Gastroesophageal sphincter (tissue), 4 donors: Measurements from ENCODE around the gene C19orf25. TPM values are rescaled to one million over a fixed set of nuclear protein-coding genes. Genes with fewer than 3 reads are reported as not detected.

Experiments
- ATAC-seq: fragments of 150-250 bp; one replicate; pipeline ENCODE4 v1.9.1; 2016; ENCODE audit warnings: mild to moderate bottlenecking, moderate library complexity
- H3K27ac ChIP-seq, 4 donors: fragments of 200-600 bp; sonication (generic) in 3 of 4; 1 replicate in 3 of 4; 2 replicates in 1 of 4; pipeline ENCODE4 v1.5.1; 2016 to 2019
- H3K27me3 ChIP-seq: fragments of 200-600 bp; sonication (generic); one replicate; pipeline ENCODE4 v1.5.1; 2019
- H3K36me3 ChIP-seq, 2 donors: fragments of 200-600 bp; sonication (generic); one replicate each; pipeline ENCODE4 v1.5.1; 2019; ENCODE audit warnings: control low read depth in 1 of 2
- H3K4me1 ChIP-seq, 3 donors: fragments of 200-600 bp; sonication (generic); 1 replicate in 2 of 3; 2 replicates in 1 of 3; pipeline ENCODE4 v1.5.1; 2016 to 2019; ENCODE audit warnings: control low read depth in 2 of 3
- H3K4me3 ChIP-seq, 2 donors: fragments of 200-600 bp; sonication (generic); one replicate each; pipeline ENCODE4 v1.5.1; 2019; ENCODE audit warnings: mild to moderate bottlenecking in 1 of 2, moderate library complexity in 1 of 2
- H3K9me3 ChIP-seq, 3 donors: fragments of 200-600 bp; sonication (generic); one replicate each; pipeline ENCODE4 v1.5.1; 2017 to 2019; ENCODE audit warnings: control low read depth in 2 of 3
- CTCF ChIP-seq, 4 experiments: fragments of 200-600 bp in 2 of 4; fragments of 450-650 bp in 2 of 4; sonication (generic) in 1 of 4; IDR thresholded peaks; one replicate each; pipeline ENCODE4 v1.5.1; 2017 to 2019; ENCODE audit warnings: antibody characterized with exemption in 4 of 4, mild to moderate bottlenecking in 2 of 4, moderate library complexity in 2 of 4
- EP300 ChIP-seq: sonication (generic); formaldehyde crosslinking; IDR thresholded peaks from one replicate; pipeline ENCODE4 v1.6.1; 2017; ENCODE audit warnings: antibody characterized with exemption, mild to moderate bottlenecking
- POLR2A ChIP-seq, 2 donors: fragments of 450-650 bp; IDR thresholded peaks; one replicate each; pipeline ENCODE4 v1.6.1; 2017; ENCODE audit warnings: antibody characterized with exemption in 2 of 2, mild to moderate bottlenecking in 2 of 2, moderate library complexity in 1 of 2
- POLR2AphosphoS5 ChIP-seq: sonication (generic); formaldehyde crosslinking; IDR thresholded peaks from one replicate; pipeline ENCODE4 v1.6.1; 2017; ENCODE audit warnings: antibody characterized with exemption
- WGBS, 2 donors: methylation state at CpG; one replicate each; pipeline ENCODE4 v1.1.5; 2018; ENCODE audit warnings: low coverage in 1 of 2; 5-methylcytosine and 5-hydroxymethylcytosine counted together
- total RNA-seq, 4 donors: library from RNA; depleted of rRNA; stranded (reverse); fragments of >200 nt; gene quantifications; one replicate each; pipeline ENCODE4 v1.1.0, GENCODE V29; 2016

The C19orf25 gene
- total RNA-seq, 4 donors from 2014 or later: 20.6 to 40.0 (median 28.2) TPM

GRCh38 chr19:1494115-1494815 lies 15.2 kb upstream of the C19orf25 start:
- H3K4me3 ChIP-seq: no peak overlapping the region
- no peaks in the 10 kb centered on the region for H3K36me3 ChIP-seq
- TF ChIP-seq POLR2AphosphoS5: no peak
- no peak for TF ChIP-seq EP300
- no peak for TF ChIP-seq CTCF (IDR thresholded peaks at IDR 0.05)
- TF ChIP-seq POLR2A (IDR thresholded peaks at IDR 0.05): no peak
- H3K27ac ChIP-seq: no peak overlapping the region
- 30 to 64% methylated on average over 9 of the region's 15 CpGs for WGBS, 2 donors
- no peak for ATAC-seq
- H3K4me1 ChIP-seq: peaks cover 0 to 21% (median 12%) of the 10 kb centered on the region in 3 donors
- H3K9me3 ChIP-seq: no peaks in the 10 kb centered on the region
- H3K27me3 ChIP-seq: peaks cover 53% of the 10 kb centered on the region

GRCh38 chr19:1492474-1493006 lies 13.5 kb upstream of the C19orf25 start:
- Histone ChIP-seq H3K36me3 (no peaks in the 10 kb centered on the region), H3K9me3 (no peaks in the 10 kb centered on the region), H3K27ac (no peak overlapping the region), H3K4me3 (no peak overlapping the region), H3K4me1 (peaks cover 0 to 23% (median 12%) of the 10 kb centered on the region in 3 donors), H3K27me3 (peaks cover 41% of the 10 kb centered on the region)
- no peak for ATAC-seq
- no peak for TF ChIP-seq CTCF (IDR thresholded peaks at IDR 0.05)
- TF ChIP-seq POLR2AphosphoS5: no peak
- TF ChIP-seq POLR2A (IDR thresholded peaks at IDR 0.05): no peak
- no peak for TF ChIP-seq EP300
- WGBS, 2 donors: 46 to 100% methylated on average over 1 to 2 of the region's 10 CpGs

GRCh38 chr19:1491849-1492170 lies 12.8 kb upstream of the C19orf25 start:
- H3K36me3 ChIP-seq: no peaks in the 10 kb centered on the region
- peaks cover 0 to 23% (median 12%) of the 10 kb centered on the region in 3 donors for H3K4me1 ChIP-seq
- H3K4me3 ChIP-seq: peak overlapping the region in 1 of 2 donors; percentile 57
- no peak for ATAC-seq
- H3K9me3 ChIP-seq: no peaks in the 10 kb centered on the region
- WGBS, 2 donors: 59 to 66% methylated on average over 4 to 8 of the region's 12 CpGs
- no peak overlapping the region for H3K27ac ChIP-seq
- no peak for TF ChIP-seq CTCF (IDR thresholded peaks at IDR 0.05)
- TF ChIP-seq POLR2AphosphoS5: no peak
- no peak for TF ChIP-seq POLR2A (IDR thresholded peaks at IDR 0.05)
- no peak for TF ChIP-seq EP300
- peaks cover 34% of the 10 kb centered on the region for H3K27me3 ChIP-seq

GRCh38 chr19:1491114-1491848 lies 12.3 kb upstream of the C19orf25 start, which contains the start of gene REEP6:
TSS of gene REEP6 (plus strand) at chr19:1491181. CDS start at chr19:1491270, 89 bp downstream.
- no peaks in the 10 kb centered on the region for H3K9me3 ChIP-seq
- H3K4me1 ChIP-seq: peaks cover 0 to 23% (median 12%) of the 10 kb centered on the region in 3 donors
- H3K36me3 ChIP-seq: no peaks in the 10 kb centered on the region
- ATAC-seq: no peak
- TF ChIP-seq POLR2A (IDR thresholded peaks at IDR 0.05): no peak
- TF ChIP-seq CTCF (IDR thresholded peaks at IDR 0.05): peak in 2 of 4 experiments; percentile 1 to 10
- H3K27ac ChIP-seq: peak within 1 kb of the TSS; percentile 2 to 90 (median 78)
- WGBS, 2 donors: no CpG with 5 or more reads among the region's 73 CpGs
- peak within 1 kb of the TSS; percentile 43 to 62 for H3K4me3 ChIP-seq
- H3K27me3 ChIP-seq: peaks cover 29% of the 10 kb centered on the region
